Upper lobe of right lung (tissue), 1 donor: ENCODE data around the gene RIMKLA. TPM values are rescaled to one million over a fixed set of nuclear protein-coding genes. Genes with fewer than 3 reads are reported as not detected.

Experiments
- ATAC-seq: fragments of 200-7000 bp; cut with Tn5 transposase; one replicate; pipeline ENCODE4 v1.9.1; 2020; ENCODE audit warnings: mild to moderate bottlenecking, moderate library complexity
- DNase-seq: peaks from one replicate; pipeline ENCODE4 v3.0.0-alpha.2; 2020
- H3K27ac ChIP-seq: fragments of 200-600 bp; one replicate; pipeline ENCODE4 v1.8.0; 2022
- H3K27me3 ChIP-seq: fragments of 200-600 bp; one replicate; pipeline ENCODE4 v1.8.0; 2022; ENCODE audit warnings: mild to moderate bottlenecking
- H3K36me3 ChIP-seq: fragments of 200-600 bp; one replicate; pipeline ENCODE4 v1.8.0; 2022
- H3K4me1 ChIP-seq: fragments of 200-600 bp; one replicate; pipeline ENCODE4 v1.8.0; 2022
- H3K4me3 ChIP-seq: fragments of 200-600 bp; one replicate; pipeline ENCODE4 v1.8.0; 2022; ENCODE audit warnings: mild to moderate bottlenecking
- H3K9me3 ChIP-seq: fragments of 200-600 bp; one replicate; pipeline ENCODE4 v1.8.0; 2022
- CTCF ChIP-seq: fragments of 200-600 bp; IDR thresholded peaks from one replicate; pipeline ENCODE4 v1.8.0; 2022; ENCODE audit warnings: antibody characterized with exemption
- intact Hi-C: fragments of 100-400 bp; cut with DNase I; formaldehyde crosslinking; loops from one replicate; pipeline ENCODE4 v1.11.0; 2022
- total RNA-seq: library from RNA; stranded (reverse); fragmentation: NEBNext Ultra II Directional; extraction: Animal tissue kit (Norgen Biotek cat#: 25700); gene quantifications from one replicate; pipeline ENCODE4 v1.2.1, GENCODE V29; 2021
- donor health status: DM: no; HTN: yes; CAD: no; lungs with severe emphysema.

The RIMKLA gene
- total RNA-seq, 1 donor from 2014 or later: 10.4 TPM

GRCh38 chr1:42419126-42419821 is 38.7 kb downstream of the RIMKLA start:
- Histone ChIP-seq H3K36me3 (no peaks in the 10 kb centered on the region), H3K9me3 (no peaks in the 10 kb centered on the region), H3K27me3 (no peaks in the 10 kb centered on the region), H3K27ac (no peak overlapping the region), H3K4me3 (no peak overlapping the region), H3K4me1 (peaks cover 12% of the 10 kb centered on the region)
- ATAC-seq: peak; percentile 27
- intact Hi-C loops: no loop called here
- no peak for DNase-seq
- no peak for TF ChIP-seq CTCF

GRCh38 chr1:42420121-42420520 is 39.5 kb downstream of the RIMKLA start:
- TF ChIP-seq CTCF: no peak
- ATAC-seq: no peak
- no peak for DNase-seq
- intact Hi-C loops: no loop called here
- Histone ChIP-seq H3K4me1 (peaks cover 12% of the 10 kb centered on the region), H3K27me3 (no peaks in the 10 kb centered on the region), H3K36me3 (no peaks in the 10 kb centered on the region), H3K27ac (no peak overlapping the region), H3K4me3 (no peak overlapping the region), H3K9me3 (no peaks in the 10 kb centered on the region)

DNA sequence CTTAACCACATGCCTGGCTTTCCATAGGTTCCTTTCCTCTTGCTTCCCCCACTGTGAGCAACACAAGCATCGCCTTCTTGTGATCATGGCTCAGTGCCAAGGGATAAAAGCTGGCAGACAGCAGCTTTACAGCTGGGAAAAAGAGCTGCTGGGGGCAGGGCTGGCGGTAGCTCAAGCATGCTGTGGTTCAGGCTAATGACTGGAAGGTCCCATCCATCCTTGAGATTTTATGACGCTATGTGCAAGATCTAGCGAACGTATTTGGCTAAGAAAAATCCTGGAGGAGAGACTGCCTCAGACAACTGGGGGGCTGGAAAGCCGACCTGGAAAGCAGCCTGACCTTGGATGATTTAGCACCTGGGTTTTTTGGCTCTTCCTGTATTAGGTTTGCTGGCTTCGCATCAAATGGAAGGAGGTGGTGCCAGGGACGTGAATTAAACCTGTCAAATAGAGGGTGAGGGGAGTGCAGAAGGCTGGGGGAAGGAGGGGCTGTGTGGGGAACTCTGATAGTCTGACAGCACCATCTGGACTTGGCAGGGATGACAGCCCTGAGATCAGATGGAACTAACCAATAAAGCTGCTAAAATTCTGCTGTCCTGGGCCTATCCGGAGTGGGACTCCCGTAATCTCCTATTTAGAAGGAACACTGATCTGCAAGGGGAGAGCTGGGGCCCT is 40.5 kb downstream of the RIMKLA start:
- H3K4me3 ChIP-seq: no peak overlapping the region
- H3K4me1 ChIP-seq: peaks cover 12% of the 10 kb centered on the region
- H3K9me3 ChIP-seq: no peaks in the 10 kb centered on the region
- no peak overlapping the region for H3K27ac ChIP-seq
- DNase-seq (no peak), ATAC-seq (peak; percentile 35)
- TF ChIP-seq CTCF: no peak
- no peaks in the 10 kb centered on the region for H3K27me3 ChIP-seq
- intact Hi-C loops: no loop called here
- H3K36me3 ChIP-seq: no peaks in the 10 kb centered on the region

DNA sequence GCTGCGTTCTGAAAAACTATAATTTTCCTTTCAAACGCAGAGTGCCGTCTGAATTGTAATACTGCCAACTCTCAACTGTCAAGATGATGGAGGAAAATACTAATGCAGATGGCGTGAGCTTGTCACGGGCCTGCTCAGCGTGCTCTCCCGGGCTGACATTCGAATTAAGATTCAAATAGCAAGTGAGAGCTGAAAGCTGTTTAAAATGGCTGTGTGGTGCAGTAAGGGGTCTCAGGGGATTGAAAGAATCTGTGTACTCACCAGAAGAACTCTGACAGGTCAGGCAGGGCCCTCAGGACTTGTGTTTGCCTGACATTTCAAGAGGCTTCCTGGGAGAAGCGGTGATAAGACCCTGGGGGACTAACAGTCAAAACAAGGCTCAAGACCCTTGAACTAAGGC is 42.1 kb downstream of the RIMKLA start:
- no peak overlapping the region for H3K4me3 ChIP-seq
- no peak overlapping the region for H3K27ac ChIP-seq
- H3K27me3 ChIP-seq: no peaks in the 10 kb centered on the region
- TF ChIP-seq CTCF: no peak
- H3K4me1 ChIP-seq: peaks cover 12% of the 10 kb centered on the region
- intact Hi-C loops: no loop called here
- no peaks in the 10 kb centered on the region for H3K36me3 ChIP-seq
- ATAC-seq (no peak), DNase-seq (no peak)
- H3K9me3 ChIP-seq: no peaks in the 10 kb centered on the region

DNA sequence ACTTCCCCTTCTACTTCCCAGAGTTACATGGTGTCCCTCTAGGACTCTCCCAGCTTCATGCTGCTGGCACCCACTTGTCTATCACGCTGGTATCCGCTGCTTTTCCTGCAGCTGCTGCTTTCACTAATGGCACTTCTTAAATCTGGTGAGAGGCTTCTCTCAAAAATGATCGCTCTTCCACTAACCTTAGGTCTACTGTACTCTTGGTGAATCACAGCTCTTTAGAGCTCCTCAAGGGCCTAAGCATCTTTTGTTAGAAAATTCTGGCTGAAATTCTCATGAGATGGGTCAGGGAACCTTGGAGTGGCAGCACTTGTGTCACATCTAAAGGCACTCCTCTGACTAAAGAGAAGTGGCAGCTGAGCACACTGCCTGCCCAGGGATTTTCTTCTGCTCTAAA is 43.1 kb downstream of the RIMKLA start:
- no peak for DNase-seq
- intact Hi-C loops: no loop called here
- Histone ChIP-seq H3K4me1 (peaks cover 12% of the 10 kb centered on the region), H3K27me3 (no peaks in the 10 kb centered on the region), H3K36me3 (no peaks in the 10 kb centered on the region), H3K9me3 (no peaks in the 10 kb centered on the region), H3K4me3 (no peak overlapping the region), H3K27ac (no peak overlapping the region)
- no peak for TF ChIP-seq CTCF
- no peak for ATAC-seq
